ENCODE results near the gene TMEM184A. TPM values are rescaled to one million over a fixed set of nuclear protein-coding genes. Genes with fewer than 3 reads are reported as not detected.

Gene TMEM184A
- total RNA-seq, 8 experiments from 2014 or later = 0.16 to 1.2 (median 0.47) TPM

DNA sequence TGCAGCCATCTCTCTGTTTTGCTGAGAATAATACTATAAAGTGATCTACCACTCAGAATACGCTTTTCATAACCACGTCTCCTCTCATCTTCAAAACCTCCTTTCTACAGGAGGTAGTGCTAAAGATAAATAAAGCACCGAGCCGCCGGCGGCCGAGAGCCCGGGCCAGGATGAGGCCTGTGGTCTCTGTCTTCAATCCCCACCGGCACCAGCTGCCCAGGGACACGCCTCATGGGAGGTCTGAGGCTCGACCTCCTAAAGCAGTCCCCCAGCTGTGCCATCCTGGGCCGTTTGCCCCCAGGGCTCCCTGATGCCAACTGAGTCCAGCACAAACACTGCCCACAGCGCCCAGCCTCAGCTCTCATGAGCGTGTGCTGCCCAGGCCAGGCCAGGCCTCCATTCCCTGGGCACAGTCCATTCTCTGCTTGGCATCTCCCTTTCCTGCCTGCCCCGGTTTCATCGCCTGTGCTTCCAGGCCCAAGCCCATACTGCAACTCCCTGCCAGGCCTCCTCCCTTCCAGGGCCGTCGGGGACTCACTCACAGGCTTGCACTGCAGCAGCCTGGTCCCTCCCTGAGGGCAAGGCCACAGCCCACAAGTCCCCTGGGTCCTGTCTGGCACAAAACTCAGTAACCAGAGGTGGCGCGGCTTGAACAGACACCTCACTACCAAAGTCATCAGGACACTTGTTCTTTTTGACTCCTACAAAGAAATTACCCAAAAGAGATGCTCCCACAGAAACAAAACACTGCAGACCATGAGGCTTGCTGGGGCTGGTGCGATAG is 54.3 kb downstream of the TMEM184A start:
- H3K27ac ChIP-seq = no peak overlapping the region
- peaks cover 5 to 16% of the 10 kb centered on the region in 2 donors for H3K4me1 ChIP-seq (replicated peaks in 1 of 2)
- WGBS, 10 experiments = 70 to 100% (median 94%) methylated on average over 1 to 12 of the region's 21 CpGs; no CpG with 5 or more reads in 4 of the 10 experiments
- no peak overlapping the region for H3K4me3 ChIP-seq
- in situ Hi-C loops (cut with MboI; ENCODE audit: low pct_unique_long_range_greater_than_20kb in 2 of 9, low sequenced_read_pairs in 9 of 9, unreplicated experiment in 9 of 9) = no loop called here
- ATAC-seq (replicated peaks in 6 of 8) = no peak

DNA sequence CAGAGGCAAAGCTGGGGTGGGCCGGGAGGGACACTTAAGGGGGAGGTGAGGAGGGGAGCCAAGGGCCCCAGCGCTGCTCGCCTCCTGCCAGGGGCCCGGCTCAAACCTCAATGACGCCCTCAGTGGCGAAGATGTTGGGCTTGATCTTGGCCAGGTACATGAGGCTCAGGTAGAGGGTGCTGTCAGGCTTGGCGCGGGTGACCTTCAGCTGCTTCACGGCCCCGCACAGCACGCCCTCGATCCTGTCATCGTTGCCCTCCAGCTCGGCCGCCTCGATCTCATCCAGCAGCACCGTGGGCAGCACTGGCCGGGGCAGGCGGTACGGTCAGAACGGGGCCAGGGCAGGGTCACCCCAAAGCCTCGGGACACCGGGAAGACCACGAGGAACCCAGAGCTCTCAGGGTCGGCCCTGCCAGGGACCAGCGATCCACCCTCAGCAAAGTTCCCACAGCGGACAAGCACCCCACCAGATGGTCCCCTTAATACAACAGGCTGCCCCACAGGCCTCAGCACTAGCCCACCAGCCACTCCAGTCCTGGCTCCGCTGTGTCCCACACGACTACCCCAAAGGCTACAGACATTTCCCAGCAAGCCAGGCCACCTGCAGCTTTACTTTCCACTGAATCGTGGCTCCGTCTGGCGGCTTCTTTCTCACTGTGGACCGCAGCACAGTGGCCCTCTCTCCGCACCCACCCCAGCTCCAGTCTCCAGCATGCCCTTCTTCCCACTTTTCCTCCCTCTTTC is 55.8 kb downstream of the TMEM184A start:
- ATAC-seq (replicated peaks in 6 of 8) = no peak
- WGBS, 10 experiments = 40 to 100% (median 96%) methylated on average over 1 to 4 of the region's 34 CpGs; no CpG with 5 or more reads in 7 of the 10 experiments
- H3K4me1 ChIP-seq (replicated peaks in 1 of 2) = peaks cover 5 to 10% of the 10 kb centered on the region in 2 donors
- no peak overlapping the region for H3K4me3 ChIP-seq
- in situ Hi-C loops (cut with MboI; ENCODE audit: low pct_unique_long_range_greater_than_20kb in 2 of 9, low sequenced_read_pairs in 9 of 9, unreplicated experiment in 9 of 9) = no loop called here
- H3K27ac ChIP-seq = no peak overlapping the region

DNA sequence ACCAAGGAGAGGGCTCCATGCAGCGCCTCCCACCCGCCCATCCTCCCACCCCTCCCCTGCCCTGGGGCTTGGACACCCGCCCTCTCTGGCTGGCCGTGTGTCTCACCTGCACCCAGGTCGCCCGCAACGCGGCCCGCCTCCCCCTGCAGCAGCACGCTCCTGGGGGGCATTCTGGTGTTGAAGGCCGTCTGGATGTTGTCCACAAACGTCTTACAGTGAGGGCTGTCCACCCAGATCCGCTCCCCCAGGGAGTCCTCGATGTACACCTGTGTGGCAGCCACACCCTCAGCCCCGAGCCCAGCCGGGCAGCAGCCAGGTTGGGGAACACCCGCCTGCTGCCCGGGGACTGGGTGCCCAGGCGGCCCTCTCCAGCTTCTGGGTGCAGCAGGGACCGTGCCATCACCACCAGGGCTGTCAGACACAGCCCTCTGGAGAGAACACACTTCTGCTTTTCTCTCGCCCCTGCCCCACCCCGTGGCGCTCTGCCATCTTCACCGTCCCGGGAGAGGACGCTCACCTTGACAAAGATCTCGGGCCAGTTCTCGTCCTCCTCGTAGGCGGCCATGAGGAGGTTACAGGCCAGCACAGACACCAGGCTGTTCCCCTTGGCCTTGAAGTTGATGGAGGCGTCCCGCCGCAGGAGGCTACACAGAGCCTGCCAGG is 56.5 kb downstream of the TMEM184A start:
- in situ Hi-C loops (cut with MboI; ENCODE audit: low pct_unique_long_range_greater_than_20kb in 2 of 9, low sequenced_read_pairs in 9 of 9, unreplicated experiment in 9 of 9) = no loop called here
- no peak for ATAC-seq (replicated peaks in 6 of 8)
- no peak overlapping the region for H3K4me3 ChIP-seq
- 80 to 100% (median 90%) methylated on average over 1 to 5 of the region's 33 CpGs; no CpG with 5 or more reads in 6 of the 10 experiments for WGBS, 10 experiments
- peaks cover 5% of the 10 kb centered on the region in 2 donors for H3K4me1 ChIP-seq (replicated peaks in 1 of 2)
- H3K27ac ChIP-seq = no peak overlapping the region

GRCh38 chr7:1498370-1499305 is 57.4 kb downstream of the TMEM184A start:
- Histone ChIP-seq H3K27ac (no peak overlapping the region), H3K4me3 (no peak overlapping the region), H3K4me1 (replicated peaks in 1 of 2) (peaks cover 5% of the 10 kb centered on the region in 2 donors)
- no peak for ATAC-seq (replicated peaks in 6 of 8)
- WGBS, 10 experiments = no CpG with 5 or more reads among the region's 62 CpGs
- in situ Hi-C loops (cut with MboI; ENCODE audit: low pct_unique_long_range_greater_than_20kb in 2 of 9, low sequenced_read_pairs in 9 of 9, unreplicated experiment in 9 of 9) = no loop called here

- Histone ChIP-seq H3K4me3 (no peak overlapping the region), H3K27ac (no peak overlapping the region), H3K4me1 (replicated peaks in 1 of 2) (no peaks in the 10 kb centered on the region)
- no peak for ATAC-seq (replicated peaks in 6 of 8)
- in situ Hi-C loops (cut with MboI; ENCODE audit: low pct_unique_long_range_greater_than_20kb in 2 of 9, low sequenced_read_pairs in 9 of 9, unreplicated experiment in 9 of 9) = no loop called here
- WGBS, 10 experiments = 78 to 100% (median 98%) methylated on average over 1 to 7 of the region's 37 CpGs; no CpG with 5 or more reads in 4 of the 10 experiments
Observed at GRCh38 chr7:1497293-1497927, 58.6 kb downstream of the TMEM184A start.

GRCh38 chr7:1496531-1497292 is 59.3 kb downstream of the TMEM184A start:
- H3K4me1 ChIP-seq (replicated peaks in 1 of 2) = no peaks in the 10 kb centered on the region
- 88 to 100% (median 91%) methylated on average over 2 to 6 of the region's 33 CpGs; no CpG with 5 or more reads in 7 of the 10 experiments for WGBS, 10 experiments
- H3K27ac ChIP-seq = no peak overlapping the region
- no peak for ATAC-seq (replicated peaks in 6 of 8)
- H3K4me3 ChIP-seq = no peak overlapping the region
- in situ Hi-C loops (cut with MboI; ENCODE audit: low pct_unique_long_range_greater_than_20kb in 2 of 9, low sequenced_read_pairs in 9 of 9, unreplicated experiment in 9 of 9) = no loop called here

- WGBS, 10 experiments = 73 to 88% (median 82%) methylated on average over 1 to 15 of the region's 34 CpGs; no CpG with 5 or more reads in 6 of the 10 experiments
- in situ Hi-C loops (cut with MboI; ENCODE audit: low pct_unique_long_range_greater_than_20kb in 2 of 9, low sequenced_read_pairs in 9 of 9, unreplicated experiment in 9 of 9) = no loop called here
- Histone ChIP-seq H3K4me1 (replicated peaks in 1 of 2) (no peaks in the 10 kb centered on the region), H3K27ac (no peak overlapping the region), H3K4me3 (no peak overlapping the region)
- ATAC-seq (replicated peaks in 6 of 8) = peak in 3 of 8 experiments; percentile 1 to 9 (median 7)
Observed at GRCh38 chr7:1495564-1496242, 60.3 kb downstream of the TMEM184A start.

DNA sequence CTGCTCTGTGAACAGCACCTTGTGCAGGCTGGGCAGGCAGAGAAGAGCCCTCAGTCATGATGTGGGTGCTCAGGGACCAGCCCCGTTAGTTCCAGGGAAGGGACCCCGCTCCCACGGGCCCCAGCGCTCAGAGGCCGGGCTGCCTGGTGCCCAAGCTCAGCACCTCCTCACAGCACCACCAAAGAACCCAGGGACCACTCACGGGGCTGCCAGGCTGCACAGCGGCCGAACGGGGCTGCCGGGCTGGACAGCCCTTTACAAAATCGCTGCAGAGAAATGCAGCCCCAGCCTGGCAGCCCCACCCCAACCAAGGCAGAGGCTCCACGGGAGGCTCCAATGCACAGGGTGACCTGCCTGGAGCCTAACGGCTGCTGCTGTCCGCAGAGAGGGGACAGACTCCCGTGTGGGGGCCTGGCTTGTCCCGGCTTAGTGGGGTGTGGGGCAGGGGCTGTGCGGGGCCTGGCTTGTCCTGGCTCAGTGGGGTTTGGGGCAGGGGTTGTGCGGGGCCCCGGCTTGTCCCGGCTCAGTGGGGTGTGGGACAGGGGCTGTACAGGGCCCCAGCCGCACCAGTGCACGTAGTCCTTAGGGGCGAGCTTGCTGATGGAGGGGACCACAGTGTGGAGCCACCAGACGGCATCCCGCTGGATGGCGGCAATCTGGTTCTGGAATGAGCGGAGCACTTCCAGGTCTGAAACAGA is 61.0 kb downstream of the TMEM184A start:
- no peak overlapping the region for H3K27ac ChIP-seq
- H3K4me1 ChIP-seq (replicated peaks in 1 of 2) = no peaks in the 10 kb centered on the region
- ATAC-seq (replicated peaks in 6 of 8) = peak in 5 of 8 experiments; percentile 4 to 10 (median 5)
- no peak overlapping the region for H3K4me3 ChIP-seq
- in situ Hi-C loops (cut with MboI; ENCODE audit: low pct_unique_long_range_greater_than_20kb in 2 of 9, low sequenced_read_pairs in 9 of 9, unreplicated experiment in 9 of 9) = no loop called here
- WGBS, 10 experiments = 91 to 100% methylated on average over 1 to 4 of the region's 27 CpGs; no CpG with 5 or more reads in 8 of the 10 experiments

DNA sequence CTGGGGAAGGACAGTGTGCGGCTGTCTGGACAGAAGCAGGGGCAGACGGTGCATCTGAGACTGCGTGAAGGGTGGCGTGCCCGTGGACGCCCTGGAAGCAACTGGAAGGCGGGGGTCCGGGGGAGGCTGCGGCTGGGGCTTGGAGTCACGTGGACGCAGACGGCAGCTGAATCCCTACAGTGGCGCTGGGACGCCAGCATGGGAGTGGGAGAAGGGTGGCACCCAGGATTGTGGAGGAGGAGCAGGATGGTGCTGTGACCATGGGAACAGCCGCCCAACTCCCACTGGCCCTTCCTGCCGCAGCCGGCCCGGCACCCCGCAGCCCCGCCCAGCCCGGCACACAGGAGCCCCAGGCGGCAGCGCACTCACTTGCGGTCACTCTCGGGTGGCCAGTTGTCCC is 61.6 kb downstream of the TMEM184A start:
- WGBS, 10 experiments = no CpG with 5 or more reads among the region's 25 CpGs
- Histone ChIP-seq H3K4me1 (replicated peaks in 1 of 2) (no peaks in the 10 kb centered on the region), H3K4me3 (no peak overlapping the region), H3K27ac (no peak overlapping the region)
- peak in 2 of 8 experiments; percentile 3 to 4 for ATAC-seq (replicated peaks in 6 of 8)
- in situ Hi-C loops (cut with MboI; ENCODE audit: low pct_unique_long_range_greater_than_20kb in 2 of 9, low sequenced_read_pairs in 9 of 9, unreplicated experiment in 9 of 9) = no loop called here

DNA sequence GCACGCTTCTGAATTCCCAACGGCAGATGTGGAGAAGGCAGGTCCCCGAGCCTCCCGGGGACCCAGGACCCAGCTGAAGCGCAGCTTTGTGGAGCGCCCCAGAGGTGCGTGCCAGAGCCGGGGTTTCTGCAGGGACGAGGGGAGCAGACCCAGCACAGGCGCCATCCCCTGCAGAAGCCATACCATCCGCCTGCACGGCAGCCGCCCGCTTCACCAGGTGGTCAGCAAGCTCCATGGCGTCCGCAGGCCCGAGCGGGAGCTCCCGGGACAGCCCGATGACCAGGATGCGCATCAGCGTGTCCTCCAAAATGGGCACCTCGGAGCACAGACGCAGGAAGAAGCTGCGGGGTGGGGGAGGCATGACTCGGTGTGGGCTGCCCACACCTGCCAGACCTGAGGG is 62.4 kb downstream of the TMEM184A start:
- in situ Hi-C loops (cut with MboI; ENCODE audit: low pct_unique_long_range_greater_than_20kb in 2 of 9, low sequenced_read_pairs in 9 of 9, unreplicated experiment in 9 of 9) = no loop called here

More for the DNA sequence above, 62.4 kb downstream of the TMEM184A start:
- H3K4me1 ChIP-seq (replicated peaks in 1 of 2) = no peaks in the 10 kb centered on the region
- no peak overlapping the region for H3K4me3 ChIP-seq
- H3K27ac ChIP-seq = no peak overlapping the region
- peak in 1 of 8 experiments; percentile 9 for ATAC-seq (replicated peaks in 6 of 8)
- 20 to 99% (median 90%) methylated on average over 1 to 13 of the region's 26 CpGs; no CpG with 5 or more reads in 7 of the 10 experiments for WGBS, 10 experiments
